Stimulated activated memory B cell treated with anti-CD40 and anti-IgM and Interleukin-4, amounts not matched to agents 10 μg/mL and 1 μg/mL and 100 μg/mL, for 72 hours (primary cell): ENCODE measurements around the gene NFE2L2.
"Not testable (repeated sequence)": the region's sequence is repeated elsewhere in the genome, so short reads cannot be mapped to it uniquely, and the experiment has no call there.

ENCODE experiments used
- ATAC-seq: fragments of 150-1000 bp; cut with Tn5 transposase; 2 replicates; pipeline ENCODE4 v1.10.0; 2021
- H3K27ac Mint-ChIP-seq: one replicate; pipeline ENCODE4 v1.8.0; 2022; ENCODE audit warnings: mild to moderate bottlenecking, mixed read lengths
- H3K27me3 Mint-ChIP-seq: one replicate; pipeline ENCODE4 v1.8.0; 2022; ENCODE audit warnings: mixed read lengths
- H3K36me3 Mint-ChIP-seq: one replicate; pipeline ENCODE4 v1.8.0; 2022; ENCODE audit warnings: mixed read lengths
- H3K4me1 Mint-ChIP-seq: one replicate; pipeline ENCODE4 v1.8.0; 2022; ENCODE audit warnings: mixed read lengths
- H3K4me3 Mint-ChIP-seq: one replicate; pipeline ENCODE4 v1.8.0; 2022; ENCODE audit warnings: mild to moderate bottlenecking, moderate library complexity, mixed read lengths
- H3K9me3 Mint-ChIP-seq: one replicate; pipeline ENCODE4 v1.8.0; 2022; ENCODE audit warnings: mixed read lengths

Gene NFE2L2

GRCh38 chr2:177241711-177242120 lies 22.8 kb downstream of the NFE2L2 start:
- Mint-ChIP-seq H3K27ac (peak overlapping the region; percentile 74), H3K4me3 (no peak overlapping the region), H3K27me3 (no peaks in the 10 kb centered on the region), H3K9me3 (no peaks in the 10 kb centered on the region), H3K4me1 (peaks cover 79% of the 10 kb centered on the region), H3K36me3 (peaks cover 24% of the 10 kb centered on the region)
- ATAC-seq: no peak

- peak; percentile 94 for ATAC-seq
- peaks cover 75% of the 10 kb centered on the region for H3K4me1 Mint-ChIP-seq
- peak overlapping the region; percentile 11 for H3K27ac Mint-ChIP-seq
- peak overlapping the region; percentile 9 for H3K4me3 Mint-ChIP-seq
- no peaks in the 10 kb centered on the region for H3K9me3 Mint-ChIP-seq
- H3K36me3 Mint-ChIP-seq: peaks cover 29% of the 10 kb centered on the region
- H3K27me3 Mint-ChIP-seq: no peaks in the 10 kb centered on the region
These were observed 24.4 kb downstream of the NFE2L2 start for GRCh38 chr2:177239932-177240630.

GRCh38 chr2:177239053-177239452 lies 25.5 kb downstream of the NFE2L2 start:
- Mint-ChIP-seq H3K27me3 (no peaks in the 10 kb centered on the region), H3K36me3 (peaks cover 30% of the 10 kb centered on the region), H3K4me3 (no peak overlapping the region), H3K9me3 (no peaks in the 10 kb centered on the region), H3K27ac (peak overlapping the region; percentile 11), H3K4me1 (peaks cover 74% of the 10 kb centered on the region)
- ATAC-seq: no peak

GRCh38 chr2:177237932-177238331 lies 26.6 kb downstream of the NFE2L2 start:
- Mint-ChIP-seq H3K36me3 (peaks cover 36% of the 10 kb centered on the region), H3K27ac (no peak overlapping the region), H3K4me1 (peaks cover 67% of the 10 kb centered on the region), H3K27me3 (no peaks in the 10 kb centered on the region), H3K9me3 (no peaks in the 10 kb centered on the region), H3K4me3 (no peak overlapping the region)
- no peak for ATAC-seq

- H3K4me3 Mint-ChIP-seq: no peak overlapping the region
- peaks cover 36% of the 10 kb centered on the region for H3K36me3 Mint-ChIP-seq
- no peaks in the 10 kb centered on the region for H3K27me3 Mint-ChIP-seq
- H3K4me1 Mint-ChIP-seq: peaks cover 47% of the 10 kb centered on the region
- no peak overlapping the region for H3K27ac Mint-ChIP-seq
- no peaks in the 10 kb centered on the region for H3K9me3 Mint-ChIP-seq
- no peak for ATAC-seq
These were observed 28.6 kb downstream of the NFE2L2 start for GRCh38 chr2:177235855-177236437.

- no peak for ATAC-seq
- Mint-ChIP-seq H3K4me1 (peaks cover 34% of the 10 kb centered on the region), H3K4me3 (no peak overlapping the region), H3K27ac (peak overlapping the region; percentile 31), H3K36me3 (peaks cover 48% of the 10 kb centered on the region), H3K27me3 (no peaks in the 10 kb centered on the region), H3K9me3 (no peaks in the 10 kb centered on the region)
These were observed 30.3 kb downstream of the NFE2L2 start for GRCh38 chr2:177234267-177234666.

GRCh38 chr2:177232098-177232704 lies 32.3 kb downstream of the NFE2L2 start:
- no peaks in the 10 kb centered on the region for H3K27me3 Mint-ChIP-seq
- no peaks in the 10 kb centered on the region for H3K9me3 Mint-ChIP-seq
- ATAC-seq: no peak
- no peak overlapping the region for H3K27ac Mint-ChIP-seq
- H3K36me3 Mint-ChIP-seq: peaks cover 56% of the 10 kb centered on the region
- peaks cover 35% of the 10 kb centered on the region for H3K4me1 Mint-ChIP-seq
- no peak overlapping the region for H3K4me3 Mint-ChIP-seq

GRCh38 chr2:177231270-177231669 lies 33.3 kb downstream of the NFE2L2 start:
- Mint-ChIP-seq H3K9me3 (no peaks in the 10 kb centered on the region), H3K27ac (peak overlapping the region; percentile 49), H3K27me3 (no peaks in the 10 kb centered on the region), H3K4me1 (peaks cover 40% of the 10 kb centered on the region), H3K36me3 (peaks cover 56% of the 10 kb centered on the region), H3K4me3 (no peak overlapping the region)
- no peak for ATAC-seq

- no peak for ATAC-seq
- Mint-ChIP-seq H3K36me3 (peaks cover 51% of the 10 kb centered on the region), H3K4me3 (peak overlapping the region; percentile 10), H3K4me1 (peaks cover 28% of the 10 kb centered on the region), H3K27me3 (no peaks in the 10 kb centered on the region), H3K27ac (peak overlapping the region; percentile 5), H3K9me3 (no peaks in the 10 kb centered on the region)
These were observed 34.9 kb downstream of the NFE2L2 start for GRCh38 chr2:177229442-177230242.

- Mint-ChIP-seq H3K4me1 (peaks cover 31% of the 10 kb centered on the region), H3K27ac (no peak overlapping the region), H3K4me3 (no peak overlapping the region), H3K9me3 (no peaks in the 10 kb centered on the region), H3K36me3 (peaks cover 53% of the 10 kb centered on the region), H3K27me3 (no peaks in the 10 kb centered on the region)
- no peak for ATAC-seq
These were observed 38.6 kb downstream of the NFE2L2 start for GRCh38 chr2:177225965-177226360.

- peaks cover 44% of the 10 kb centered on the region for H3K36me3 Mint-ChIP-seq
- H3K27me3 Mint-ChIP-seq, ATAC-seq, H3K9me3 Mint-ChIP-seq, H3K4me3 Mint-ChIP-seq: not testable (repeated sequence)
- peaks cover 22% of the 10 kb centered on the region for H3K4me1 Mint-ChIP-seq
- H3K27ac Mint-ChIP-seq: peak overlapping the region; percentile 45
These were observed 41.1 kb downstream of the NFE2L2 start for GRCh38 chr2:177223436-177223835.

- Mint-ChIP-seq H3K9me3 (no peaks in the 10 kb centered on the region), H3K4me3 (no peak overlapping the region), H3K27ac (no peak overlapping the region), H3K27me3 (no peaks in the 10 kb centered on the region), H3K36me3 (peaks cover 53% of the 10 kb centered on the region), H3K4me1 (peaks cover 20% of the 10 kb centered on the region)
- no peak for ATAC-seq
These were observed 42.6 kb downstream of the NFE2L2 start for GRCh38 chr2:177221970-177222369.

- no peak for ATAC-seq
- peaks cover 21% of the 10 kb centered on the region for H3K4me1 Mint-ChIP-seq
- H3K36me3 Mint-ChIP-seq: peaks cover 57% of the 10 kb centered on the region
- no peak overlapping the region for H3K27ac Mint-ChIP-seq
- no peaks in the 10 kb centered on the region for H3K9me3 Mint-ChIP-seq
- H3K27me3 Mint-ChIP-seq: no peaks in the 10 kb centered on the region
- no peak overlapping the region for H3K4me3 Mint-ChIP-seq
These were observed 43.0 kb downstream of the NFE2L2 start for GRCh38 chr2:177221534-177221933.

- peaks cover 71% of the 10 kb centered on the region for H3K36me3 Mint-ChIP-seq
- not testable (repeated sequence) for H3K27me3 Mint-ChIP-seq, H3K9me3 Mint-ChIP-seq, ATAC-seq, H3K4me3 Mint-ChIP-seq, H3K27ac Mint-ChIP-seq
- peaks cover 38% of the 10 kb centered on the region for H3K4me1 Mint-ChIP-seq
These were observed 44.7 kb downstream of the NFE2L2 start for GRCh38 chr2:177219787-177220186.

GRCh38 chr2:177217247-177217843 lies 47.2 kb downstream of the NFE2L2 start:
- Mint-ChIP-seq H3K36me3 (peaks cover 73% of the 10 kb centered on the region), H3K4me1 (peaks cover 38% of the 10 kb centered on the region), H3K9me3 (no peaks in the 10 kb centered on the region), H3K4me3 (no peak overlapping the region), H3K27ac (no peak overlapping the region), H3K27me3 (no peaks in the 10 kb centered on the region)
- no peak for ATAC-seq
